ENCODE measurements around the gene TRA2A. TPM values are rescaled to one million over a fixed set of nuclear protein-coding genes. Genes with fewer than 3 reads are reported as not detected.

TRA2A gene
- total and polyA plus RNA-seq, 9 of the 15 experiments (the other 6 are each of a cell fraction or from before 2014, with no cell fraction given): 22.7 to 210 (median 73.9) TPM

GRCh38 chr7:23469150-23469960 lies 62.4 kb downstream of the TRA2A start (continued):
- TF ChIP-seq E2F4 (CRISPR knock-in tag; IDR thresholded peaks at IDR 0.05; ENCODE audit: low read depth) (no peak), ZNF408 (CRISPR knock-in tag; IDR thresholded peaks at IDR 0.05; ENCODE audit: low read depth) (no peak), RAD21 (CRISPR knock-in tag; conservative IDR thresholded peaks at IDR 0.05 in 1 of 2, IDR thresholded peaks at IDR 0.05 in 1 of 2) (no peak), RBM14 (IDR thresholded peaks at IDR 0.05; ENCODE audit: borderline replicate concordance, insufficient read depth, low read depth, low read length) (no peak; the same call in 1 of the 2 replicates), FOXO4 (CRISPR knock-in tag; IDR thresholded peaks at IDR 0.05) (no peak), ZNF165 (CRISPR knock-in tag; IDR thresholded peaks at IDR 0.05; ENCODE audit: borderline replicate concordance) (no peak), ZFX (CRISPR knock-in tag; IDR thresholded peaks at IDR 0.05) (peak; percentile 76), TFAM (CRISPR knock-in tag; conservative IDR thresholded peaks at IDR 0.05) (no peak), SIX5 (IDR thresholded peaks at IDR 0.05; ENCODE audit: borderline replicate concordance in 1 of 2, insufficient read depth in 1 of 2, low read depth in 1 of 2, low read length in 2 of 2) (no peak), MYBL2 (IDR thresholded peaks at IDR 0.05; ENCODE audit: low read depth) (no peak), MYBL2 (CRISPR knock-in tag; IDR thresholded peaks at IDR 0.05; ENCODE audit: borderline replicate concordance) (no peak), TAF15 (IDR thresholded peaks at IDR 0.05; ENCODE audit: low read depth, low read length) (no peak), USF2 (CRISPR knock-in tag; IDR thresholded peaks at IDR 0.05) (0 out of 2 replicates have a peak, but pooled peaks have one; percentile 3), BDP1 (IDR thresholded peaks at IDR 0.05; ENCODE audit: insufficient read depth, insufficient read length) (no peak)
- TF ChIP-seq, protein P1, sequence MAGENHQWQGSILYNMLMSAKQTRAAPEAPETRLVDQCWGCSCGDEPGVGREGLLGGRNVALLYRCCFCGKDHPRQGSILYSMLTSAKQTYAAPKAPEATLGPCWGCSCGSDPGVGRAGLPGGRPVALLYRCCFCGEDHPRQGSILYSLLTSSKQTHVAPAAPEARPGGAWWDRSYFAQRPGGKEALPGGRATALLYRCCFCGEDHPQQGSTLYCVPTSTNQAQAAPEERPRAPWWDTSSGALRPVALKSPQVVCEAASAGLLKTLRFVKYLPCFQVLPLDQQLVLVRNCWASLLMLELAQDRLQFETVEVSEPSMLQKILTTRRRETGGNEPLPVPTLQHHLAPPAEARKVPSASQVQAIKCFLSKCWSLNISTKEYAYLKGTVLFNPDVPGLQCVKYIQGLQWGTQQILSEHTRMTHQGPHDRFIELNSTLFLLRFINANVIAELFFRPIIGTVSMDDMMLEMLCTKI (IDR thresholded peaks at IDR 0.05; ENCODE audit: partially characterized antibody): no peak
- TF ChIP-seq, protein P2, sequence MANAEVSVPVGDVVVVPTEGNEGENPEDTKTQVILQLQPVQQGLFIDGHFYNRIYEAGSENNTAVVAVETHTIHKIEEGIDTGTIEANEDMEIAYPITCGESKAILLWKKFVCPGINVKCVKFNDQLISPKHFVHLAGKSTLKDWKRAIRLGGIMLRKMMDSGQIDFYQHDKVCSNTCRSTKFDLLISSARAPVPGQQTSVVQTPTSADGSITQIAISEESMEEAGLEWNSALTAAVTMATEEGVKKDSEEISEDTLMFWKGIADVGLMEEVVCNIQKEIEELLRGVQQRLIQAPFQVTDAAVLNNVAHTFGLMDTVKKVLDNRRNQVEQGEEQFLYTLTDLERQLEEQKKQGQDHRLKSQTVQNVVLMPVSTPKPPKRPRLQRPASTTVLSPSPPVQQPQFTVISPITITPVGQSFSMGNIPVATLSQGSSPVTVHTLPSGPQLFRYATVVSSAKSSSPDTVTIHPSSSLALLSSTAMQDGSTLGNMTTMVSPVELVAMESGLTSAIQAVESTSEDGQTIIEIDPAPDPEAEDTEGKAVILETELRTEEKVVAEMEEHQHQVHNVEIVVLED (CRISPR knock-in tag; IDR thresholded peaks at IDR 0.05): no peak
- TF ChIP-seq, protein P3, sequence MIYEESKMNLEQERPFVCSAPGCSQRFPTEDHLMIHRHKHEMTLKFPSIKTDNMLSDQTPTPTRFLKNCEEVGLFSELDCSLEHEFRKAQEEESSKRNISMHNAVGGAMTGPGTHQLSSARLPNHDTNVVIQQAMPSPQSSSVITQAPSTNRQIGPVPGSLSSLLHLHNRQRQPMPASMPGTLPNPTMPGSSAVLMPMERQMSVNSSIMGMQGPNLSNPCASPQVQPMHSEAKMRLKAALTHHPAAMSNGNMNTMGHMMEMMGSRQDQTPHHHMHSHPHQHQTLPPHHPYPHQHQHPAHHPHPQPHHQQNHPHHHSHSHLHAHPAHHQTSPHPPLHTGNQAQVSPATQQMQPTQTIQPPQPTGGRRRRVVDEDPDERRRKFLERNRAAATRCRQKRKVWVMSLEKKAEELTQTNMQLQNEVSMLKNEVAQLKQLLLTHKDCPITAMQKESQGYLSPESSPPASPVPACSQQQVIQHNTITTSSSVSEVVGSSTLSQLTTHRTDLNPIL (CRISPR knock-in tag; IDR thresholded peaks at IDR 0.05): no peak

Measured in K562 (cell line).